CD8-positive, alpha-beta memory T cell (primary cell): ENCODE data around the gene DEFB129. TPM values are rescaled to one million over a fixed set of nuclear protein-coding genes. Genes with fewer than 3 reads are reported as not detected.

Source experiments
- CTCF ChIA-PET: fragments of 350-600 bp; sonication (Branson Sonifier 250); formaldehyde crosslinking; loops from one replicate; lab custom pipeline; 2021; ENCODE audit warnings: antibody characterized with exemption; lab: Charles Lee
- POLR2A ChIA-PET: fragments of 350-600 bp; sonication (Branson Sonifier 250); formaldehyde crosslinking; loops from one replicate; lab custom pipeline; 2021; ENCODE audit warnings: antibody characterized with exemption; lab: Charles Lee
- DNase-seq, 5 donors: peaks; one replicate each; pipeline versions ENCODE4 v3.0.0 to v3.0.0-alpha.2; 2020 to 2022; ENCODE audit warnings: mixed read lengths in 1 of 5
- H3K27ac ChIP-seq: one replicate; pipeline ENCODE4 v1.7.0; 2013; ENCODE audit warnings: low read depth, mild to moderate bottlenecking, low read length, moderate library complexity
- H3K27me3 ChIP-seq: 2 replicates; pipeline ENCODE4 v1.7.0; 2013; ENCODE audit warnings: low read length, mild to moderate bottlenecking; ENCODE audit not compliant: insufficient read depth, poor library complexity, severe bottlenecking
- H3K36me3 ChIP-seq: 2 replicates; pipeline ENCODE4 v1.7.0; 2013; ENCODE audit warnings: mild to moderate bottlenecking, low read length, moderate library complexity; ENCODE audit not compliant: insufficient read depth
- H3K4me1 ChIP-seq: 2 replicates; pipeline ENCODE4 v1.7.0; 2013; ENCODE audit warnings: mild to moderate bottlenecking, low read length, moderate library complexity; ENCODE audit not compliant: insufficient read depth
- H3K4me3 ChIP-seq: 2 replicates; pipeline ENCODE4 v1.7.0; 2013; ENCODE audit warnings: mild to moderate bottlenecking, low read length
- H3K9me3 ChIP-seq: 2 replicates; pipeline ENCODE4 v1.7.0; 2013; ENCODE audit warnings: mild to moderate bottlenecking, low read length
- H3K27ac Mint-ChIP-seq, 8 donors: one replicate each; pipeline ENCODE4 v1.8.0; 2020 to 2021; ENCODE audit warnings: mixed read lengths in 8 of 8, mild to moderate bottlenecking in 6 of 8, inconsistent platforms in 3 of 8, moderate library complexity in 3 of 8
- H3K27me3 Mint-ChIP-seq, 2 donors: one replicate each; pipeline ENCODE4 v1.8.0; 2020 to 2021; ENCODE audit warnings: mixed read lengths in 2 of 2, mild to moderate bottlenecking in 1 of 2, moderate library complexity in 1 of 2
- H3K36me3 Mint-ChIP-seq, 3 donors: one replicate each; pipeline ENCODE4 v1.8.0; 2020 to 2021; ENCODE audit warnings: mixed read lengths in 3 of 3, inconsistent platforms in 1 of 3, mild to moderate bottlenecking in 1 of 3
- H3K4me1 Mint-ChIP-seq, 3 donors: one replicate each; pipeline ENCODE4 v1.8.0; 2020 to 2021; ENCODE audit warnings: mixed read lengths in 3 of 3, inconsistent platforms in 1 of 3, mild to moderate bottlenecking in 1 of 3
- H3K4me3 Mint-ChIP-seq, 7 donors: one replicate each; pipeline ENCODE4 v1.8.0; 2020 to 2021; ENCODE audit warnings: mixed read lengths in 7 of 7, mild to moderate bottlenecking in 6 of 7, moderate library complexity in 4 of 7, inconsistent platforms in 2 of 7
- H3K9me3 Mint-ChIP-seq, 5 donors: one replicate each; pipeline ENCODE4 v1.8.0; 2020 to 2022; ENCODE audit warnings: mixed read lengths in 5 of 5, mild to moderate bottlenecking in 3 of 5, moderate library complexity in 2 of 5, inconsistent platforms in 1 of 5
- polyA plus RNA-seq: library from polyadenylated mRNA; unstranded; fragments of 300-500 nt; fragmentation: Illumina TruSeq; gene quantifications from one replicate; pipeline ENCODE4 v1.2.3, GENCODE V29; 2021
- total RNA-seq, 2 experiments: library from RNA; stranded (reverse); gene quantifications; one replicate each; pipeline ENCODE4 v1.2.3, GENCODE V29; 2021

Gene DEFB129
- total and polyA plus RNA-seq, 3 experiments from 2014 or later = not detected

DNA sequence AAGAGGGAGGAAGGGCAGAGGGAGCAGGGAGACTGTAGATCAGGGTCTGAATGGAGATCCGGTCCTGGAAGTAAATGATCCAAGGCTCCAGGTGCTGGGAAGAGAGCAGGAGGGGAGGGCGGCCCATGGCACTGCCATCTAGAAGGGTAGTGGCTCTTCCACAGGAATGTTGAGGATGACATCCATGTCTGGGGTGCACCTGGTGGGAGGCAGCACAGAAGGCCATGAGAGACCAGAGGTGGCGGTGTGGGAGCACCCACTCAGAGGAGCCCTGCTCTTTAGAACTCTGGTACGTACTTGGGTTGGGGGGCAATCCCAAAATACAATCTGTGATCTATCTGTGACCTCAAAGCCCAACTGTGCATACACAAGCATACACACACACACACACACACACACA is 44.0 kb downstream of the DEFB129 start:
- Mint-ChIP-seq H3K9me3 (no peaks in the 10 kb centered on the region), H3K4me1 (peaks cover 8 to 11% (median 10%) of the 10 kb centered on the region in 3 donors)
- CTCF ChIA-PET = interaction anchor here (6.7 kb wide), 1 partner anchor 59 kb away, joined by 60 read pairs; no protein-coding TSS in a partner anchor

GRCh38 chr20:271528-271927 is 44.5 kb downstream of the DEFB129 start:
- no peaks in the 10 kb centered on the region for H3K9me3 Mint-ChIP-seq
- CTCF ChIA-PET = interaction anchor here (0.7 kb wide), 1 partner anchor 59 kb away, joined by 3 read pairs; no protein-coding TSS in a partner anchor
- H3K4me3 Mint-ChIP-seq = no peak overlapping the region
- H3K27me3 Mint-ChIP-seq = peaks cover 0 to 3% of the 10 kb centered on the region in 2 donors
- no peaks in the 10 kb centered on the region for H3K27me3 ChIP-seq
- POLR2A ChIA-PET = no interaction called here
- peaks cover 5 to 7% (median 7%) of the 10 kb centered on the region in 3 donors for H3K4me1 Mint-ChIP-seq
- DNase-seq = no peak
- no peak overlapping the region for H3K27ac Mint-ChIP-seq
- no peaks in the 10 kb centered on the region for H3K9me3 ChIP-seq
- no peak overlapping the region for H3K4me3 ChIP-seq
- no peaks in the 10 kb centered on the region for H3K36me3 ChIP-seq
- H3K27ac ChIP-seq = no peak overlapping the region
- H3K4me1 ChIP-seq = peaks cover 3% of the 10 kb centered on the region
- peaks cover 0 to 9% (median 1%) of the 10 kb centered on the region in 3 donors for H3K36me3 Mint-ChIP-seq

More for the DNA sequence above, 44.0 kb downstream of the DEFB129 start:
- H3K27ac Mint-ChIP-seq = no peak overlapping the region
- no peaks in the 10 kb centered on the region for H3K27me3 ChIP-seq
- no peaks in the 10 kb centered on the region for H3K9me3 ChIP-seq
- H3K36me3 ChIP-seq = no peaks in the 10 kb centered on the region
- no peak overlapping the region for H3K27ac ChIP-seq
- peaks cover 0 to 8% of the 10 kb centered on the region in 2 donors for H3K27me3 Mint-ChIP-seq
- POLR2A ChIA-PET = no interaction called here
- H3K4me3 ChIP-seq = no peak overlapping the region
- no peak overlapping the region for H3K4me3 Mint-ChIP-seq
- H3K4me1 ChIP-seq = peaks cover 6% of the 10 kb centered on the region
- H3K36me3 Mint-ChIP-seq = peaks cover 0 to 4% (median under 1%) of the 10 kb centered on the region in 3 donors
- no peak for DNase-seq

DNA sequence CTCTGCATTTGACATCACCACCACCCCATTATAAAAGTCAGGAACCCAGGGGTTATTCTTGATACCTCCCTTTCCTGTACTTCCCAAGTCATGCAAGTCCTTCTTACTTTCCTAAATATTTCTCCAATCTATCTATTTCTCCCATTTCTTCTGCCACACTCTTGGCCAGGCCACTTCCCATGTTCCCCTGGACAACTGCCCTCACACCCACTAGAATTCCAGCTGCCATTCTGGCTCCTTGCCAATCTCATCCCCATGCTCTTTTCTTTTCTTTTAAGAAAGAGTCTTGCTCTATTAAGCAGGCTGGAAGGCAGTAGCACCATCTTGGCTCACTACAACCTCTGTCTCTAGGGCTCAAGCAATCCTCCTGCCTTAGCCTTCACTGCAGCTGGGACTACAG is 45.7 kb downstream of the DEFB129 start:
- Mint-ChIP-seq H3K9me3 (no peaks in the 10 kb centered on the region), H3K27ac (peak overlapping the region in 1 of 8 donors; percentile 24), H3K4me3 (no peak overlapping the region), H3K27me3 (no peaks in the 10 kb centered on the region), H3K4me1 (no peaks in the 10 kb centered on the region), H3K36me3 (peaks cover 0 to 16% (median 1%) of the 10 kb centered on the region in 3 donors)
- H3K9me3 ChIP-seq = no peaks in the 10 kb centered on the region
- H3K27me3 ChIP-seq = no peaks in the 10 kb centered on the region
- DNase-seq = no peak
- ChIA-PET CTCF (no interaction called here), POLR2A (no interaction called here)
- no peak overlapping the region for H3K27ac ChIP-seq
- no peaks in the 10 kb centered on the region for H3K36me3 ChIP-seq
- no peaks in the 10 kb centered on the region for H3K4me1 ChIP-seq
- H3K4me3 ChIP-seq = no peak overlapping the region

- Histone ChIP-seq H3K9me3 (no peaks in the 10 kb centered on the region), H3K27ac (no peak overlapping the region), H3K4me1 (no peaks in the 10 kb centered on the region), H3K27me3 (no peaks in the 10 kb centered on the region), H3K4me3 (no peak overlapping the region), H3K36me3 (no peaks in the 10 kb centered on the region)
- Mint-ChIP-seq H3K27ac (no peak overlapping the region), H3K9me3 (no peaks in the 10 kb centered on the region), H3K4me3 (no peak overlapping the region), H3K36me3 (peaks cover 0 to 19% (median 1%) of the 10 kb centered on the region in 3 donors), H3K4me1 (no peaks in the 10 kb centered on the region), H3K27me3 (no peaks in the 10 kb centered on the region)
- ChIA-PET CTCF (interaction anchor here (1.4 to 2.4 kb wide), 2 partner anchors 8 to 16 kb away, joined by 3 to 6 read pairs; partner anchors contain the start of gene DEFB132), POLR2A (no interaction called here)
- DNase-seq = no peak
Measured at GRCh38 chr20:273884-274283, 46.8 kb downstream of the DEFB129 start.

- no peak overlapping the region for H3K4me3 Mint-ChIP-seq
- CTCF ChIA-PET = interaction anchor here (2.4 kb wide), 1 partner anchor 10 kb away, joined by 6 read pairs; no protein-coding TSS in a partner anchor
- H3K27ac Mint-ChIP-seq = no peak overlapping the region
Measured at GRCh38 chr20:275791-276190, 48.7 kb downstream of the DEFB129 start.

GRCh38 chr20:276620-277495 is 49.8 kb downstream of the DEFB129 start:
- H3K4me3 Mint-ChIP-seq = no peak overlapping the region
- CTCF ChIA-PET = no interaction called here
- H3K4me1 Mint-ChIP-seq = no peaks in the 10 kb centered on the region
- H3K9me3 ChIP-seq = no peaks in the 10 kb centered on the region
- H3K27me3 Mint-ChIP-seq = no peaks in the 10 kb centered on the region
- H3K4me3 ChIP-seq = no peak overlapping the region
- H3K36me3 ChIP-seq = no peaks in the 10 kb centered on the region
- H3K9me3 Mint-ChIP-seq = no peaks in the 10 kb centered on the region
- no peak overlapping the region for H3K27ac ChIP-seq
- H3K36me3 Mint-ChIP-seq = peaks cover 0 to 19% (median 1%) of the 10 kb centered on the region in 3 donors
- POLR2A ChIA-PET = no interaction called here
- no peak for DNase-seq
- H3K27ac Mint-ChIP-seq = no peak overlapping the region
- no peaks in the 10 kb centered on the region for H3K4me1 ChIP-seq
- H3K27me3 ChIP-seq = no peaks in the 10 kb centered on the region

More at GRCh38 chr20:275791-276190, 48.7 kb downstream of the DEFB129 start:
- Histone ChIP-seq H3K4me1 (no peaks in the 10 kb centered on the region), H3K4me3 (no peak overlapping the region), H3K9me3 (no peaks in the 10 kb centered on the region), H3K27ac (no peak overlapping the region), H3K27me3 (no peaks in the 10 kb centered on the region), H3K36me3 (no peaks in the 10 kb centered on the region)
- DNase-seq = no peak
- H3K4me1 Mint-ChIP-seq = no peaks in the 10 kb centered on the region
- peaks cover 0 to 19% (median 1%) of the 10 kb centered on the region in 3 donors for H3K36me3 Mint-ChIP-seq
- H3K27me3 Mint-ChIP-seq = no peaks in the 10 kb centered on the region
- H3K9me3 Mint-ChIP-seq = no peaks in the 10 kb centered on the region
- POLR2A ChIA-PET = no interaction called here

DNA sequence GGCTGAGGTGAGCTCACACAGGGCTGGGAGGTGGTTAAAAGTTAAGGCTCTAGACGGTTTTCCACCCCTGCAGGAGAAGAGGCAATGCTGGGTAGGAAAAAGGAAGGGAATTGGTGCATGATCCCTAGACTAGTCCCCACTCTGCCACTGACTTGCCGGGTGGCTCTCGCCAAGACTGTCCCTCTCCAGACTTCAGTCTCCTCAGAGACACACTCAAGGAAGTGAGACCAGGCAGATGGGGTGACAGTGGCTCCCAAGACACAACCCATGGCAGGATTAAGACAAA is 50.4 kb downstream of the DEFB129 start:
- CTCF ChIA-PET = no interaction called here
- no peaks in the 10 kb centered on the region for H3K4me1 ChIP-seq
- no peaks in the 10 kb centered on the region for H3K27me3 ChIP-seq
- H3K27ac ChIP-seq = no peak overlapping the region
- Mint-ChIP-seq H3K4me1 (no peaks in the 10 kb centered on the region), H3K4me3 (no peak overlapping the region), H3K27me3 (no peaks in the 10 kb centered on the region), H3K9me3 (no peaks in the 10 kb centered on the region), H3K36me3 (peaks cover 0 to 19% (median 3%) of the 10 kb centered on the region in 3 donors), H3K27ac (peak overlapping the region in 1 of 8 donors; percentile 37)
- no peak for DNase-seq
- POLR2A ChIA-PET = no interaction called here
- no peaks in the 10 kb centered on the region for H3K36me3 ChIP-seq
- H3K4me3 ChIP-seq = no peak overlapping the region
- no peaks in the 10 kb centered on the region for H3K9me3 ChIP-seq

- H3K9me3 ChIP-seq = no peaks in the 10 kb centered on the region
- H3K4me3 Mint-ChIP-seq = no peak overlapping the region
- H3K27ac Mint-ChIP-seq = peak overlapping the region in 3 of 8 donors; percentile 12 to 56 (median 36)
- DNase-seq = no peak
- H3K4me1 Mint-ChIP-seq = no peaks in the 10 kb centered on the region
- peaks cover 0 to 19% (median 3%) of the 10 kb centered on the region in 3 donors for H3K36me3 Mint-ChIP-seq
- no peaks in the 10 kb centered on the region for H3K27me3 Mint-ChIP-seq
- no peaks in the 10 kb centered on the region for H3K4me1 ChIP-seq
- no peak overlapping the region for H3K4me3 ChIP-seq
- H3K9me3 Mint-ChIP-seq = no peaks in the 10 kb centered on the region
- no peak overlapping the region for H3K27ac ChIP-seq
- H3K27me3 ChIP-seq = no peaks in the 10 kb centered on the region
- ChIA-PET POLR2A (no interaction called here), CTCF (interaction anchor here (0.7 kb wide), 1 partner anchor 10 kb away, joined by 3 read pairs; no protein-coding TSS in a partner anchor)
- H3K36me3 ChIP-seq = no peaks in the 10 kb centered on the region
Measured at GRCh38 chr20:278181-278580, 51.1 kb downstream of the DEFB129 start.
